Erythroblast (primary cell): ENCODE results near the gene NTPCR.

Source experiments
- GATA1 ChIP-seq: IDR thresholded peaks from 2 replicates; pipeline ENCODE4 v1.6.1; 2011; ENCODE audit warnings: low read depth, mild to moderate bottlenecking, control low read depth, low read length, moderate library complexity
- POLR2A ChIP-seq: IDR thresholded peaks from 2 replicates; pipeline ENCODE4 v1.6.1; 2011; ENCODE audit warnings: mild to moderate bottlenecking, low read length

DNA sequence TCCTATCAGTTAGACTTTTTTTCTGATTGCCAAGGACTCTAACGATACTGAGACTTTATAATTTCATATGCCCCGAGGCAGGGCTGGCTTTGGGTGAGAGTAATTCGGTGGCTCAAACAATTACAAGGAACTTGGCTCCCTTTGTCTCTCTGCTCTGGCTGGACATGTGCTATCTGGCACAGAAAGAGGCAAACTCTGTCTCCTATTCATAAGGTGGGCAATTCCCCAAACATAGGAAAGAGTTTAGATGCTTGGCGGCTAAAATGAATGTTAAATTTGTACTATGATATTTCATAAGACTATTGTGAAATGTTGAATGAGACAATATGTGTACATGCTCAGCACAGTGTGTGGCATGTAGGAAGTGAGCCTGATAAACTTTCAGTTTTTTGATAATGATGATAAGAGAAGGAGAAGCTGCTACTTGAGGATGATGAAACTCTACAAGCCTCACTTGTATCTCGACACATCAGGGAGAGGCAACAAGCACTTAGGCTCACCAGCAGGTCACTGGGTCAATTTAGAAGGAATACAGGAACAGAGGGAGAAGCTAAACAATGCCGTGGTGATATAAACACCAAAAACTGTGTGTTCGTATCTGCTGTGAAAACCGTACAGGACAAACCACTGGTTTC, 12.6 kb upstream of the NTPCR start:
- TF ChIP-seq POLR2A, result no peak
- TF ChIP-seq GATA1, result no peak
